T-helper 2 cell (primary cell): ENCODE measurements around the gene SMIM11.
"Not testable (repeated sequence)": the region's sequence is repeated elsewhere in the genome, so short reads cannot be mapped to it uniquely, and the experiment has no call there.

ENCODE experiments used
- DNase-seq, 5 experiments: peaks; one replicate each; pipeline versions ENCODE4 v3.0.0 to v3.0.0-alpha.2; 2012 to 2022

The SMIM11 gene

GRCh38 chr21:34355570-34355969 is 19.7 kb upstream of the SMIM11 start:
- DNase-seq: no peak

DNA sequence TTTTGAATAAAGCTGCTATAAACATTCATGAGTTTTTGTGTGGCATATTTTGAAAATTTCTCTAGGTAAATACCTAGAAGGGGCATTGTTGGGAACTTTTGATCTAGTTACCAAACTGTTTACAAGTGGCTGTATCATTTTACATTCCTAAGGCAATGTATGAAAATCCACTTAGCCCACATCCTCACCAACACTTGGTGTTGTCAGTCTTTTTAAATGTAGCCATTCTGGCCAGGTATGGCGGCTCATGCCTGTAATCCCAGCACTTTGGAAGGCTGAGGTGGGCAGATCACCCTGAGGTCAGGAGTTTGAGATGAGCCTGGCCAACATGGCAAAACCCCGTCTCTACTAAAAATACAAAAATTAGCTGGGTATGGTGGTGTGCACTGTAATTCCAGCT is 17.4 kb upstream of the SMIM11 start:
- no peak for DNase-seq

GRCh38 chr21:34358866-34359265 is 16.4 kb upstream of the SMIM11 start:
- DNase-seq: no peak

GRCh38 chr21:34360488-34361241 is 14.6 kb upstream of the SMIM11 start:
- DNase-seq: no peak

DNA sequence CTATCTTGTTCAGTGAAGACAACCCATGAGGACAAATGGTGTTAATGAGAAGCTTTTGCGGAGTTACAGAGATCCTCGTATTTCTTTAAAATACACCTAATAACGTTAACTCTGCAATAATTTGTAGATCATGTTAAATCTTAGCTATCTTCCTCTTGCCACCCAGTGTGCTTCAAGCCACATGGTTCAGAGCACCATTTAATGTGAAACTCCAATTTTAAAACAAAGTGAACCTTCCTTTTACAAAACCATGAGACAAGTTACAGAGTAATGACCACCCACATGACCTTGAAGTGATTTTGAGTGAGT is 13.2 kb upstream of the SMIM11 start:
- no peak for DNase-seq

DNA sequence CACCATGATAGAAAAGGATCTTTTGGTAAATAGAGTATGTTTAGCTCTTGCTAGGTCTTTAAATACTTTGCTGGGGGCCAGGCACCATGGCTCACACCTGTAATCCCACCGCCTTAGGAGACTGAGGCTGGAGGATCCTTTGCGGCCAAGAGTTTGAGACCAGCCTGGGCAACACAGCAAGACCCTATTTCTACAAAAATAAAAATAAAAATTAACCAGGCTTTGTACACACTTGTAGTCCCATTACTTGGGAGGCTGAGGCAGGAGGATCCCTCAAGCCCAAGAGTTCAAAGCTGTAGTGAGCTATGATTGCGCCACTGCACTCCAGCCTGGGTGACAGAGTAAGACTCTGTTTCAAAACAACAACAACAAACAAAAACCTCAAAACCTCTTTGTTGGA is 12.6 kb upstream of the SMIM11 start:
- DNase-seq: no peak

DNA sequence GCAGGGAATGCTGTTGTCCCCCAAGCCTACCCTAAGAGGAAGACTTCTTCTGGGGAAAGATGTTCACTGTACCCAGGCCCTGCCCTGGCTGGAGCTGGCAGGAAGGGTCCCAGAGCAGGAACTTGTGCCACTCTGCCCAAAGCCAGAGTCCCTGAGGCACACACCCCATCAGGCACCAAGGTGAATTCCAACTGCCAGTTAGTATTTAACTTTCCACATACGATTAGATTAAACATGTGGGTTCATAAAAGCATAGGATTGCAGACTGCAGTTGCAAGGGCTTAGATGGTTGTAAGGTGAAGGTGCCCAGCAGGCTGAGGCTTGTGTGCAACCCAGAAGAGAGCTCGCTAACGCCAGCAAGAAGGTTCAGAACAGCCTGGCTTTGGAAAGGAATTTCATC is 11.6 kb upstream of the SMIM11 start, which contains the start of gene KCNE2:
TSS of gene KCNE2 (plus strand) at position 274 of the 400 bp plus-strand sequence. CDS start 6,473 bp downstream, outside the sequence.
- no peak for DNase-seq

DNA sequence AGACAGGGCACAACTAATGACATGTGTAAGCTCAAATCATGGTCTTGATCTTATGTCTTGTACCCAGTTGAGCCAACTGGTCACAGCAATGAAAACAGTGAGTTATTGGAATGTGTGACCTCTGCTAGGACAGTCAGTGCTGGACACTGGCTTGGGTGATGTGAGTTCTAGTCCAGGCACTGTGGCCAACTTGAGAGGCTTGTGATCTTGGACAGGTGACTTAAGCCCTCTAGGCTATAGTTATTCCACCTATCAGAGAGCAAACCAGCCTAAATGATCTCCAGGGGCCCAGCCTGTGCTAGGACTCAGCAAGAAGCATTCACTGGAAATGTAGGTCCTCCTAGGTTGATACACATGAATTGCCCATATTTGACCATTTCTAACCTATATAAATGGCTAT is 10.4 kb upstream of the SMIM11 start:
- no peak for DNase-seq

DNA sequence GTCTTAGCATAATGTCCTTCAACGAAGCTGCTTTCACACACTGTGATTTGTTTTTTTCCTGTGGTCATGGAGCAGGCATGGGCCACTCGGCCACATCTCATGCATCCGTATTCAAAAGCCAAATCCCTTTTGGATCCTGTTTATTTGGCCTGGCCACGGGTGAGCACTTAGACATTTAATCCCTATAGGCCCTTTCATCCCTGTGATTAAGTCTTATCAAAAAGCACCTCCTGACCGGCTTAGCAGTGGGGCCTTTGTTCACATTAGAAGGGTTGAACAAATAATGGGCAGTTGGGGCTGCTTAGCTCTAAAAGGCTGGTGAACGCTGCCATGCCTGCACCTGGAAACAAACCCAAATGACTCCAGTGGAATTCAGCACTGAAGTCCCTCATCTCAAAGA is 9.5 kb upstream of the SMIM11 start:
- no peak for DNase-seq

DNA sequence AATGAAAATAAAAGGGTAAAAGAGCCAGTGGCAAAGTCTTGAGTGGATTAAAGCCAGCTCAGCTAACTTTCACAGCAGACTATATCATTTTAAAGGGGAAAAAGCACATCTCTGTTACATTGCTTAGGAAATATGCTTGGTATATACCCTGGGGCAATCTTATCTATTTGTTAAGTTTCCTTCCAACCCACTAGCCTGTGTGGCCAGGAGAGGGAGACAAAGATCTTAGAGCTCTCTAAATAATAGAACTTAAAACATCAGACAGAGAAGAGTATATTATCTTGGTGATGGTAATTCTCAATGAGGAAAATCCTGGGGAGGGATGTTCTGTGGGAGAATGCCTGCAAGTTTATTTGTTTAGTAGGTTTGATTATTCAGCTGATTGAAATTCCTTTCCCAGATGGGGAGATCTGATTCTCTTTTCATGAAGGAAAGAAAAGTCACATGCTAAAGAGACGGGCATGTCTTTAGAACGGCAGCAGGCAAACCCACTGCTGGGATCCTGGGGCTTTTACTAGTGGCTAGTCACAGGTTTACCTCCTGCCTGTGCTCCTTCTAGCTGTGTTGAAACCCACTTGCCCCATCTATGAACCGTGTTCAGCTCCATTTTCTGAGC is 7.9 kb upstream of the SMIM11 start:
- peak in 2 of 5 experiments; percentile 14 to 64 for DNase-seq

GRCh38 chr21:34369741-34370140 is 5.6 kb upstream of the SMIM11 start:
- DNase-seq: peak in 1 of 5 experiments; percentile 42

- DNase-seq: no peak
Measured at GRCh38 chr21:34372321-34372720, 3.0 kb upstream of the SMIM11 start.

GRCh38 chr21:34374462-34374861 is 845 bp upstream of the SMIM11 start:
- DNase-seq: not testable (repeated sequence)

GRCh38 chr21:34375619-34375972 is 289 bp downstream of the SMIM11 start:
- DNase-seq: not testable (repeated sequence)

DNA sequence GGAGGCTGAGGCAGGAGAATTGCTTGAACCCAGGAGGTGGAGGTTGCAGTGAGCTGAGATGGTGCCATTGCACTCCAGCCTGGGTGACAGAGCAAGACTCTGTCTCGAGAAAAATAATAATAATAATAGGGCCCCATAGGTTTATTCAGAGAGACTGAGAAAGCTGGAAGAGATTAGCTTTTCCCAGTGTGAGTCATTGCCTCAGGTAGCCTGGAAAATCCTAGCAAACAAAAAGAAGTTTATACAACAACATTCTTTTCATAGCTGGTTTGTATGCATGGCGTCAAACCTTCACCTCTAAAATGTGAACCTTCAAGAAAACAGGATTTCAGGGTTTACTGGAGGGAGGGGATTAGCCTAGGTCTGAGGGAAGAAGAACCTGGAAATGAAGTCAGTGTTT is 7.8 kb downstream of the SMIM11 start:
- DNase-seq: not testable (repeated sequence)

DNA sequence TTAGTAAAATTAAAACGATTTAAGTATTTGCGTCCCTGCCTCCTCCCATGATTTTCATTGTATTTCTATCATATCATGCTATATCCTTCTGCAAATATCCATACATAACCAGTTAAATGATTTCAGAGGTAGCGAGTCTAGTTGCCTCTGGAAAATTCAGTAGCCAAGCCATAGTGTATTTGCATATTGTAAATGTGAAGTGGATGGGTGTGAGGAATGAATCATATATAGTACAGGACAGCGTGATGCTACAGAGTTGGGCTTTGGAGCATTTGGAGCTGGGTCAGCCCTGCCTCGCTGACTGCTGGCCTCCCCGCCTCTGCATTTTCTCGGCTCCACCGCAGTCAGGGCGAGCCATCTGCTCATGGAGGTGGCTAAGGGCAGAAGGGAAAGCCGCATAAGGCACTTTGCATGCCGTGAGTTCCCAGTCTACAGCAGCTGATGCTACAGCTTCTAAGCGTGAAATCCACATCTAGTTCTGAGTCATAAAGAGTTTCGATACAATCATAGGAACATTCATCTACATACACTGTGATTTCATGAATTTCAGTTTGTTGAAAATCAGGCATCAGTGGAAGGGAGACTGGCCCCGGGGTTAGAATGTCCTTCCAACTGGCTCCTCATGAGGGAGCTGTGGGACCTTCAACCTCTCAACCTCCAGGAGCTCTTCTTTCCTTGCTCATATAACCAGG is 8.6 kb downstream of the SMIM11 start:
- not testable (repeated sequence) for DNase-seq

- DNase-seq: not testable (repeated sequence)
Measured at GRCh38 chr21:34400522-34400921, 25.2 kb downstream of the SMIM11 start.

GRCh38 chr21:34404742-34405141 is 29.4 kb downstream of the SMIM11 start:
- DNase-seq: not testable (repeated sequence)

DNA sequence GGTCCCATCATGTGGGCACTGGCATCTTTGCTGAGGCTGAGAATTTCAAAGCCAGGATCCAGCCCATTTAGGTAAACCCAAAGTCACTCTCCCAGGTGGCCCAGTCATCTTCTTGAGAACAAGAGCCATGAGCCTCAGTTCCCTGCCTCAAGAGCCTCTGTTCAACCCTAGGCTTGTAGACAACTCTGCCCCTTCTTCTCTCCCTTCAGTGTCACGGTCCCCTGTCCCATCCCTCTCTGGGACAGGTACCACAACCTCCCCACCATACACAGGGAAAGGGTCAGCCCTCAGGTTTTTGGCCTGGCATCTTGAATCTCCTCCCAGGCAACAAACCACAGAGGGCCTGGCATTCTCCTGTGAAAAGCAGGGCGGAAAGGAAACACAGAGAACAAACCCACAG is 30.4 kb downstream of the SMIM11 start:
- DNase-seq: not testable (repeated sequence)

DNA sequence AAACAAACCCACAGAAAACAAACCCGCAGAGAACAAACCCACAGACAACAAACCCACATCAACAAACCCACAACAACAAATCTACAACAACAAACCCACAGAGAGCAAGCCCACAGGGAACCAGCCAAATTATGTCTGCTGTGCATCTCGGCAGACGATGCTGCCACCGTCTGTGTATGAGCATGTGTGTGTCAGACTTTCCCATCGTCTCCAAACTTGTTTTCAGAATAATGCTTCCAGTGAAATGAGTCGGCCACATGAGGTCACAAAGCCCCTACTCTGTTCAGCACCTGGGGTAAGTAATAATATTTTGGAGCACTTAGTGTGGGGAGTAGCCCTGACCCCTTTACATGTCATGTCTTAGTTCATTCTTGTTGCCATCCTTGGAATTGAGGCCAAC is 30.8 kb downstream of the SMIM11 start:
- DNase-seq: not testable (repeated sequence)

GRCh38 chr21:34406676-34407075 is 31.4 kb downstream of the SMIM11 start:
- DNase-seq: not testable (repeated sequence)

DNA sequence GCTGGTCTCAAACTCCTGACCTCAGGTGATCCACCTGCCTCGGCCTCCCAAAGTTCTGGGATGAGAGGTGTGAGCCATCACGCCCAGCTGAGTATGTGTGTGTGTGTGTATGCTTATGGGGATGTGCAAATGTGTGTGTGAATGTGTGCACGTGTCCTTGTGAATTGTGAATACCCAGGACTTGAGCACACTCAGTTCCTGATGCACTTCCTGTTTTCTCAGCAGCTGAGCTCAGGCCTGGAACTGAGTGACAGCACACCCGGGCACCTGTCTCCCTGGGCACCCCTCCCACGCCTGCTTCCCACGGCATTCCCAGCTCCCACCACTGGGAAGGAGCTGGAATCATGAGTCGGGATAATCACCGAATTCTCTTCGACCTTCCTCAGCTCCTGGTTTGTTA is 32.0 kb downstream of the SMIM11 start:
- not testable (repeated sequence) for DNase-seq

- not testable (repeated sequence) for DNase-seq
Measured at GRCh38 chr21:34417448-34418077, 42.3 kb downstream of the SMIM11 start.
